MCF 10A (cell line): ENCODE measurements around the gene CUEDC1. TPM values are rescaled to one million over a fixed set of nuclear protein-coding genes. Genes with fewer than 3 reads are reported as not detected.
A peak's percentile ranks its signal among the peaks of the same experiment; 100 is the strongest.
"Not testable (repeated sequence)": the region's sequence is repeated elsewhere in the genome, so short reads cannot be mapped to it uniquely, and the experiment has no call there.

Experiments used
- BruUV-seq: library from RNA; stranded (reverse); fragments of 400-500 nt; replicated peaks from 2 replicates; lab custom pipeline; 2021; lab: Mats Ljungman, UMichigan
- CTCF ChIA-PET: fragments of 300-600 bp; sonication (Branson Sonifier 250); formaldehyde crosslinking; extraction: SDS; loops from one replicate; lab custom pipeline; 2021; ENCODE audit warnings: antibody characterized with exemption, inconsistent platforms; lab: Yijun Ruan, JAX
- POLR2A ChIA-PET: fragments of 300-600, 350-650 bp; sonication (Branson Sonifier 250); formaldehyde crosslinking; extraction: SDS; loops from one replicate; lab custom pipeline; 2020; ENCODE audit warnings: antibody characterized with exemption, inconsistent platforms; lab: Yijun Ruan, JAX
- DNase-seq: peaks from one replicate; pipeline ENCODE4 v3.0.0-alpha.2; 2018; ENCODE audit not compliant: unreplicated experiment
- H3K27ac Mint-ChIP-seq: one replicate; pipeline ENCODE4 v1.8.0; 2022; ENCODE audit warnings: mild to moderate bottlenecking, low read depth, mixed read lengths; ENCODE audit not compliant: unreplicated experiment
- H3K27me3 Mint-ChIP-seq: one replicate; pipeline ENCODE4 v1.8.0; 2022; ENCODE audit warnings: mixed read lengths; ENCODE audit not compliant: insufficient read depth, unreplicated experiment
- H3K36me3 Mint-ChIP-seq: one replicate; pipeline ENCODE4 v1.8.0; 2022; ENCODE audit warnings: mild to moderate bottlenecking, moderate library complexity, mixed read lengths; ENCODE audit not compliant: insufficient read depth, unreplicated experiment
- H3K4me1 Mint-ChIP-seq: one replicate; pipeline ENCODE4 v1.8.0; 2022; ENCODE audit warnings: mixed read lengths; ENCODE audit not compliant: insufficient read depth, unreplicated experiment
- H3K4me3 Mint-ChIP-seq: one replicate; pipeline ENCODE4 v1.8.0; 2022; ENCODE audit warnings: mild to moderate bottlenecking, moderate library complexity, mixed read lengths; ENCODE audit not compliant: unreplicated experiment
- H3K9me3 Mint-ChIP-seq: one replicate; pipeline ENCODE4 v1.8.0; 2022; ENCODE audit warnings: mixed read lengths; ENCODE audit not compliant: unreplicated experiment
- intact Hi-C: fragments of 100-400 bp; cut with micrococcal nuclease; formaldehyde crosslinking; loops from 2 replicates; pipeline ENCODE4 v1.14.1; 2022
- total RNA-seq: library from RNA; stranded (reverse); gene quantifications from 2 replicates; pipeline ENCODE4 v1.2.3, GENCODE V29; 2022
- TF ChIP-seq, protein P1 (sequence below): fragments of 200-600 bp; IDR thresholded peaks from one replicate; pipeline ENCODE4 v1.8.0; 2022; ENCODE audit warnings: antibody characterized with exemption, mild to moderate bottlenecking; ENCODE audit not compliant: unreplicated experiment

CUEDC1 gene
- total RNA-seq, 1 experiment from 2014 or later: 15.6 TPM

- ChIA-PET POLR2A (interaction anchor here (0.5 to 6.0 kb wide), 34 partner anchors 8 to 1371 kb away, joined by 3 to 53 read pairs (median 6); partner anchors contain the start of genes AKAP1, DYNLL2, GDPD1 and SRSF1), CTCF (interaction anchor here (0.6 to 15.7 kb wide), 10 partner anchors 10 to 592 kb away, joined by 3 to 418 read pairs (median 6); partner anchors contain the start of gene VEZF1)
- peaks cover 35% of the 10 kb centered on the region for H3K4me1 Mint-ChIP-seq
- TSS peak; percentile 62 for BruUV-seq
- peak overlapping the region; percentile 98 for H3K27ac Mint-ChIP-seq
- no peak for DNase-seq
- no peaks in the 10 kb centered on the region for H3K9me3 Mint-ChIP-seq
- TF ChIP-seq, protein P1, sequence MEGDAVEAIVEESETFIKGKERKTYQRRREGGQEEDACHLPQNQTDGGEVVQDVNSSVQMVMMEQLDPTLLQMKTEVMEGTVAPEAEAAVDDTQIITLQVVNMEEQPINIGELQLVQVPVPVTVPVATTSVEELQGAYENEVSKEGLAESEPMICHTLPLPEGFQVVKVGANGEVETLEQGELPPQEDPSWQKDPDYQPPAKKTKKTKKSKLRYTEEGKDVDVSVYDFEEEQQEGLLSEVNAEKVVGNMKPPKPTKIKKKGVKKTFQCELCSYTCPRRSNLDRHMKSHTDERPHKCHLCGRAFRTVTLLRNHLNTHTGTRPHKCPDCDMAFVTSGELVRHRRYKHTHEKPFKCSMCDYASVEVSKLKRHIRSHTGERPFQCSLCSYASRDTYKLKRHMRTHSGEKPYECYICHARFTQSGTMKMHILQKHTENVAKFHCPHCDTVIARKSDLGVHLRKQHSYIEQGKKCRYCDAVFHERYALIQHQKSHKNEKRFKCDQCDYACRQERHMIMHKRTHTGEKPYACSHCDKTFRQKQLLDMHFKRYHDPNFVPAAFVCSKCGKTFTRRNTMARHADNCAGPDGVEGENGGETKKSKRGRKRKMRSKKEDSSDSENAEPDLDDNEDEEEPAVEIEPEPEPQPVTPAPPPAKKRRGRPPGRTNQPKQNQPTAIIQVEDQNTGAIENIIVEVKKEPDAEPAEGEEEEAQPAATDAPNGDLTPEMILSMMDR: no peak
- intact Hi-C loops: no loop called here
- H3K36me3 Mint-ChIP-seq: peaks cover 41% of the 10 kb centered on the region
- H3K4me3 Mint-ChIP-seq: peak overlapping the region; percentile 98
- H3K27me3 Mint-ChIP-seq: no peaks in the 10 kb centered on the region
These were observed 105.9 kb downstream of the CUEDC1 start for GRCh38 chr17:57849163-57849873.

- BruUV-seq, intact Hi-C loops, H3K4me3 Mint-ChIP-seq, DNase-seq, POLR2A ChIA-PET, H3K9me3 Mint-ChIP-seq, H3K27me3 Mint-ChIP-seq, H3K27ac Mint-ChIP-seq: not testable (repeated sequence)
- Mint-ChIP-seq H3K36me3 (peaks cover 69% of the 10 kb centered on the region), H3K4me1 (peaks cover 12% of the 10 kb centered on the region)
- CTCF ChIA-PET: interaction anchor here (0.7 to 4.8 kb wide), 2 partner anchors 12 to 585 kb away, joined by 3 to 30 read pairs; no protein-coding TSS in a partner anchor
These were observed 108.9 kb downstream of the CUEDC1 start for GRCh38 chr17:57846056-57846945.

DNA sequence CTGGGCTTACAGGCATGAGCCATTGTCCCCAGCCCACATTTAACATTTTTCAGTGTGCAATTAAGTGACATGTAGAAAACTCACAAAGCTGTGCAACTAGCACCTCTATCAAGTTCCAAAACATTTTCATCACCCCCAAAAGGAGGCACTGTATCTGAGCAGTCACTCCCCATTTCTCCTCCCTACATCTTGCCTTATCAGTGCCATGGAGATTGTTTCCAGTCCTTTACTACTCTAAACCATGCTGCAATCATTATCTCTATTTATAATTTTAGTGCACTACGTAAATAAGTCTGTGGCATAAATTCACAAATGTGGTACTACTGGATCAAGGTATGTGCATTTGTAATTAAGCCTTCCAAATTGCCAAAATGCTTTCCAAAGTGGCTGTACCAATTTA is 112.9 kb downstream of the CUEDC1 start:
- BruUV-seq: no TSS peak
- ChIA-PET POLR2A (no interaction called here), CTCF (interaction anchor here (0.6 to 4.8 kb wide), 2 partner anchors 8 to 532 kb away, joined by 3 to 30 read pairs; no protein-coding TSS in a partner anchor)
- Mint-ChIP-seq H3K27me3 (no peaks in the 10 kb centered on the region), H3K36me3 (peaks cover 78% of the 10 kb centered on the region), H3K27ac (no peak overlapping the region), H3K4me1 (no peaks in the 10 kb centered on the region), H3K9me3 (no peaks in the 10 kb centered on the region), H3K4me3 (no peak overlapping the region)
- no peak for DNase-seq
- TF ChIP-seq, protein P1: no peak
- intact Hi-C loops: no loop called here

- no TSS peak for BruUV-seq
- H3K4me3 Mint-ChIP-seq: no peak overlapping the region
- TF ChIP-seq, protein P1: no peak
- intact Hi-C loops: loop anchor here (10.0 kb wide), 1 partner anchor 595 kb away; no protein-coding TSS in a partner anchor
- H3K36me3 Mint-ChIP-seq: peaks cover 70% of the 10 kb centered on the region
- ChIA-PET POLR2A (interaction anchor here (0.6 to 1.4 kb wide), 3 partner anchors 10 to 710 kb away, joined by 3 to 6 read pairs (median 3); partner anchors contain the start of gene MRPS23), CTCF (interaction anchor here (0.6 to 1.5 kb wide), 4 partner anchors 9 to 113 kb away, joined by 3 to 6 read pairs (median 4); no protein-coding TSS in a partner anchor)
- no peak for DNase-seq
- no peaks in the 10 kb centered on the region for H3K27me3 Mint-ChIP-seq
- H3K9me3 Mint-ChIP-seq: no peaks in the 10 kb centered on the region
- no peak overlapping the region for H3K27ac Mint-ChIP-seq
- peaks cover 7% of the 10 kb centered on the region for H3K4me1 Mint-ChIP-seq
These were observed 115.7 kb downstream of the CUEDC1 start for GRCh38 chr17:57839571-57839923.
